H9 (cell line): Measurements from ENCODE around the gene AVEN. TPM values are rescaled to one million over a fixed set of nuclear protein-coding genes. Genes with fewer than 3 reads are reported as not detected.

Source experiments
- DNase-seq: peaks from one replicate; pipeline ENCODE4 v3.0.0-alpha.2; 2017
- H2AFZ ChIP-seq: one replicate; pipeline ENCODE4 v1.6.1; 2013; ENCODE audit warnings: mild to moderate bottlenecking, low read length, control low read depth, moderate library complexity
- H2AK5ac ChIP-seq: 2 replicates; pipeline ENCODE4 v1.6.1; 2013; ENCODE audit warnings: low read length, control low read depth, mixed read lengths; ENCODE audit not compliant: insufficient read length
- H2BK120ac ChIP-seq: one replicate; pipeline ENCODE4 v1.6.1; 2013; ENCODE audit warnings: low read depth, mild to moderate bottlenecking, low read length, control low read depth, inconsistent platforms; ENCODE audit not compliant: poor library complexity, severe bottlenecking
- H2BK12ac ChIP-seq: 2 replicates; pipeline ENCODE4 v1.6.1; 2013; ENCODE audit warnings: low read length, control low read depth, mixed read lengths, low read depth; ENCODE audit not compliant: insufficient read length
- H2BK15ac ChIP-seq: 2 replicates; pipeline ENCODE4 v1.6.1; 2013; ENCODE audit warnings: low read depth, low read length, control low read depth
- H2BK20ac ChIP-seq: one replicate; pipeline ENCODE4 v1.6.1; 2013; ENCODE audit warnings: low read depth, mild to moderate bottlenecking, low read length, control low read depth, inconsistent platforms; ENCODE audit not compliant: poor library complexity, severe bottlenecking
- H2BK5ac ChIP-seq: 2 replicates; pipeline ENCODE4 v1.6.1; 2013; ENCODE audit warnings: low read length, control low read depth, mixed read lengths; ENCODE audit not compliant: insufficient read length
- H3K14ac ChIP-seq: 2 replicates; pipeline ENCODE4 v1.6.1; 2013; ENCODE audit warnings: low read length, control low read depth; ENCODE audit not compliant: insufficient read depth
- H3K18ac ChIP-seq: 2 replicates; pipeline ENCODE4 v1.6.1; 2013; ENCODE audit warnings: low read depth, mild to moderate bottlenecking, mixed read lengths, low read length, control low read depth; ENCODE audit not compliant: insufficient read length
- H3K23ac ChIP-seq: 2 replicates; pipeline ENCODE4 v1.6.1; 2013; ENCODE audit warnings: low read length, control low read depth, mixed read lengths, low read depth; ENCODE audit not compliant: insufficient read length
- H3K23me2 ChIP-seq: 2 replicates; pipeline ENCODE4 v1.6.1; 2013; ENCODE audit warnings: low read depth, mild to moderate bottlenecking, mixed read lengths, low read length, control low read depth; ENCODE audit not compliant: insufficient read length, poor library complexity, severe bottlenecking
- H3K27ac ChIP-seq: 2 replicates; pipeline ENCODE4 v1.5.1; 2013; ENCODE audit warnings: low read length, control low read depth, mixed read lengths, low read depth; ENCODE audit not compliant: insufficient read length
- H3K27me3 ChIP-seq: 2 replicates; pipeline ENCODE4 v1.6.1; 2013; ENCODE audit warnings: low read length, control low read depth, inconsistent platforms; ENCODE audit not compliant: insufficient read depth
- H3K4ac ChIP-seq: 2 replicates; pipeline ENCODE4 v1.6.1; 2013; ENCODE audit warnings: low read depth, mild to moderate bottlenecking, control low read depth, inconsistent platforms, low read length, moderate library complexity
- H3K4me1 ChIP-seq: 2 replicates; pipeline ENCODE4 v1.6.1; 2013; ENCODE audit warnings: low read length, control low read depth, inconsistent platforms; ENCODE audit not compliant: insufficient read depth
- H3K4me2 ChIP-seq: 2 replicates; pipeline ENCODE4 v1.6.1; 2013; ENCODE audit warnings: low read length, control low read depth, mixed read lengths; ENCODE audit not compliant: insufficient read length, insufficient read depth
- H3K56ac ChIP-seq: 2 replicates; pipeline ENCODE4 v1.6.1; 2013; ENCODE audit warnings: low read depth, mild to moderate bottlenecking, mixed read lengths, low read length, control low read depth; ENCODE audit not compliant: insufficient read length
- H3K79me1 ChIP-seq: 2 replicates; pipeline ENCODE4 v1.6.1; 2013; ENCODE audit warnings: low read depth, mild to moderate bottlenecking, moderate library complexity, low read length, control low read depth, inconsistent platforms; ENCODE audit not compliant: insufficient read depth, poor library complexity, severe bottlenecking
- H3K79me2 ChIP-seq: 2 replicates; pipeline ENCODE4 v1.6.1; 2013; ENCODE audit warnings: low read length, control low read depth, inconsistent platforms; ENCODE audit not compliant: insufficient read depth
- H3K9ac ChIP-seq: 2 replicates; pipeline ENCODE4 v1.6.1; 2013; ENCODE audit warnings: low read length, control low read depth, mixed read lengths; ENCODE audit not compliant: insufficient read length; ENCODE audit errors: extremely low read depth
- H3K9me3 ChIP-seq: one replicate; pipeline ENCODE4 v1.6.1; 2013; ENCODE audit warnings: low read depth, low read length, inconsistent platforms; ENCODE audit not compliant: control insufficient read depth
- H3T11ph ChIP-seq: one replicate; pipeline ENCODE4 v1.6.1; 2013; ENCODE audit warnings: mild to moderate bottlenecking, low read length, control low read depth, inconsistent platforms
- H4K20me1 ChIP-seq: one replicate; pipeline ENCODE4 v1.6.1; 2013; ENCODE audit not compliant: control insufficient read depth, insufficient read length, insufficient read depth
- H4K5ac ChIP-seq: 2 replicates; pipeline ENCODE4 v1.6.1; 2013; ENCODE audit warnings: low read depth, mild to moderate bottlenecking, mixed read lengths, low read length, control low read depth; ENCODE audit not compliant: insufficient read length
- H4K8ac ChIP-seq: replicated peaks from 2 replicates; pipeline ENCODE4 v1.6.1; 2013; ENCODE audit warnings: low read length, control low read depth, mixed read lengths, low read depth; ENCODE audit not compliant: insufficient read length
- H4K91ac ChIP-seq: 2 replicates; pipeline ENCODE4 v1.6.1; 2013; ENCODE audit warnings: low read depth, mild to moderate bottlenecking, moderate library complexity, mixed read lengths, low read length, control low read depth; ENCODE audit not compliant: insufficient read length
- H3K27ac Mint-ChIP-seq, 3 experiments: 2 replicates in 2 of 3; 3 replicates in 1 of 3; pipeline ENCODE4 v1.8.0; 2020 to 2021; ENCODE audit warnings: mixed read lengths in 3 of 3, mild to moderate bottlenecking in 1 of 3, moderate library complexity in 1 of 3
- H3K27me3 Mint-ChIP-seq: 2 replicates; pipeline ENCODE4 v1.8.0; 2021; ENCODE audit warnings: low read depth, mild to moderate bottlenecking, moderate library complexity, mixed read lengths
- H3K36me3 Mint-ChIP-seq, 3 experiments: 2 replicates in 2 of 3; 3 replicates in 1 of 3; pipeline ENCODE4 v1.8.0; 2020 to 2021; ENCODE audit warnings: low read depth in 3 of 3, mixed read lengths in 3 of 3; ENCODE audit not compliant: insufficient read depth in 1 of 3
- H3K4me1 Mint-ChIP-seq, 2 experiments: 2 replicates each; pipeline ENCODE4 v1.8.0; 2020; ENCODE audit warnings: mixed read lengths in 2 of 2
- H3K4me3 Mint-ChIP-seq, 2 experiments: 2 replicates in 1 of 2; 3 replicates in 1 of 2; pipeline ENCODE4 v1.8.0; 2020 to 2021; ENCODE audit warnings: mild to moderate bottlenecking in 2 of 2, mixed read lengths in 2 of 2, moderate library complexity in 1 of 2
- H3K9me3 Mint-ChIP-seq, 2 experiments: 2 replicates in 1 of 2; 3 replicates in 1 of 2; pipeline ENCODE4 v1.8.0; 2020; ENCODE audit warnings: mild to moderate bottlenecking in 2 of 2, mixed read lengths in 2 of 2, moderate library complexity in 1 of 2
- WGBS: extraction: QIAGEN DNeasy Blood & Tissue Kit; methylation state at CpG from one replicate; pipeline ENCODE4 v1.1.7; 2013; ENCODE audit warnings: missing lambda C conversion rate, low lambda C conversion rate, mixed read lengths; ENCODE audit not compliant: insufficient read length; ENCODE audit errors: extremely low coverage; 5-methylcytosine and 5-hydroxymethylcytosine counted together
- total RNA-seq: library from RNA; stranded (reverse); gene quantifications from 2 replicates; pipeline ENCODE4 v1.2.1, GENCODE V29; 2021
- TF ChIP-seq, protein P1 (sequence below): fragments of 200-600 bp; sonication (generic); conservative IDR thresholded peaks from 3 replicates; pipeline ENCODE4 v1.8.0; 2021; ENCODE audit warnings: antibody characterized with exemption, mild to moderate bottlenecking

AVEN gene
- total RNA-seq, 1 experiment from 2014 or later = 16.1 TPM

- Histone ChIP-seq H3K27me3 (no peaks in the 10 kb centered on the region), H3K23ac (no peak overlapping the region), H3K4me1 (peaks cover 8% of the 10 kb centered on the region), H4K8ac (no peak overlapping the region), H4K91ac (no peak overlapping the region), H3K4me2 (no peak overlapping the region), H2BK20ac (no peak overlapping the region), H2BK5ac (no peak overlapping the region), H3K9ac (no peak overlapping the region), H3K56ac (no peak overlapping the region), H2AK5ac (no peak overlapping the region), H3K9me3 (no peaks in the 10 kb centered on the region), H2AFZ (no peak overlapping the region), H4K5ac (no peak overlapping the region), H3K4ac (no peak overlapping the region), H3K79me1 (no peaks in the 10 kb centered on the region), H2BK15ac (no peak overlapping the region), H3T11ph (no peak overlapping the region), H3K14ac (no peak overlapping the region), H4K20me1 (no peaks in the 10 kb centered on the region), H2BK120ac (no peak overlapping the region), H3K23me2 (no peaks in the 10 kb centered on the region), H3K79me2 (no peaks in the 10 kb centered on the region), H2BK12ac (no peak overlapping the region), H3K27ac (no peak overlapping the region), H3K18ac (no peak overlapping the region)
- no CpG with 5 or more reads among the region's 1 CpG for WGBS
- no peak overlapping the region for H3K27ac Mint-ChIP-seq
- DNase-seq = no peak
- H3K4me1 Mint-ChIP-seq = peaks cover 31 to 32% of the 10 kb centered on the region in 2 experiments
- H3K9me3 Mint-ChIP-seq = peaks cover 0 to 3% of the 10 kb centered on the region in 2 experiments; a peak in 1 of 5 replicates
- TF ChIP-seq, protein P1, sequence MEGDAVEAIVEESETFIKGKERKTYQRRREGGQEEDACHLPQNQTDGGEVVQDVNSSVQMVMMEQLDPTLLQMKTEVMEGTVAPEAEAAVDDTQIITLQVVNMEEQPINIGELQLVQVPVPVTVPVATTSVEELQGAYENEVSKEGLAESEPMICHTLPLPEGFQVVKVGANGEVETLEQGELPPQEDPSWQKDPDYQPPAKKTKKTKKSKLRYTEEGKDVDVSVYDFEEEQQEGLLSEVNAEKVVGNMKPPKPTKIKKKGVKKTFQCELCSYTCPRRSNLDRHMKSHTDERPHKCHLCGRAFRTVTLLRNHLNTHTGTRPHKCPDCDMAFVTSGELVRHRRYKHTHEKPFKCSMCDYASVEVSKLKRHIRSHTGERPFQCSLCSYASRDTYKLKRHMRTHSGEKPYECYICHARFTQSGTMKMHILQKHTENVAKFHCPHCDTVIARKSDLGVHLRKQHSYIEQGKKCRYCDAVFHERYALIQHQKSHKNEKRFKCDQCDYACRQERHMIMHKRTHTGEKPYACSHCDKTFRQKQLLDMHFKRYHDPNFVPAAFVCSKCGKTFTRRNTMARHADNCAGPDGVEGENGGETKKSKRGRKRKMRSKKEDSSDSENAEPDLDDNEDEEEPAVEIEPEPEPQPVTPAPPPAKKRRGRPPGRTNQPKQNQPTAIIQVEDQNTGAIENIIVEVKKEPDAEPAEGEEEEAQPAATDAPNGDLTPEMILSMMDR = no peak
- H3K27me3 Mint-ChIP-seq = peaks cover 19% of the 10 kb centered on the region
- no peak overlapping the region for H3K4me3 Mint-ChIP-seq
- peaks cover 2 to 4% (median 3%) of the 10 kb centered on the region in 3 experiments; a peak in 4 of 7 replicates for H3K36me3 Mint-ChIP-seq
Observed at GRCh38 chr15:33837294-33837693, 201.7 kb downstream of the AVEN start.
